PC-9 (cell line): Measurements from ENCODE around the gene DRICH1.
"Not testable (repeated sequence)": the region's sequence is repeated elsewhere in the genome, so short reads cannot be mapped to it uniquely, and the experiment has no call there.

Source experiments
- EZH2 ChIP-seq: fragments of 200-600 bp; sonication (generic); IDR thresholded peaks from 2 replicates; pipeline ENCODE4 v1.8.0; 2017; ENCODE audit warnings: antibody characterized with exemption, low read depth
- TF ChIP-seq, protein P1 (sequence below): fragments of 200-600 bp; sonication (generic); conservative IDR thresholded peaks from 2 replicates; pipeline ENCODE4 v1.6.1; 2017; ENCODE audit warnings: mixed run types, antibody characterized with exemption, mild to moderate bottlenecking, moderate library complexity

DNA sequence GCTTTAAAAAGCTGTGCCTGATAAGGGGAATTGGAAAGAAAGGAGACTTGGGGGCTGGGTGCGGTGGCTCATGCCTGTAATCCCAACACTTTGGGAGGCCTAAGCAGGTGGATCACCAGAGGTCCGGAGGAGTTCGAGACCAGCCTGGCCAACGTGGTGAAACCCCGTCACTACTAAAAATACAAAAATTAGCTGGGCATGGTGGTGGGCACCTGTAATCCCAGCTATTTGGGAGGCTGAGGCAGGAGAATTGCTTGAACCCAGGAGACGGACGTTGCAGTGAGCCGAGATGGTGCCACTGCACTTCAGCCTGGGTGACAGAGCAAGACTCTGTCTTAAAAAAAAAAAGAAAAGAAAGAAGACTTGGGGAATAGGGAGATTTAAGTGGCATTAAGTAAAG, 3.2 kb upstream of the DRICH1 start:
- TF ChIP-seq, protein P1, sequence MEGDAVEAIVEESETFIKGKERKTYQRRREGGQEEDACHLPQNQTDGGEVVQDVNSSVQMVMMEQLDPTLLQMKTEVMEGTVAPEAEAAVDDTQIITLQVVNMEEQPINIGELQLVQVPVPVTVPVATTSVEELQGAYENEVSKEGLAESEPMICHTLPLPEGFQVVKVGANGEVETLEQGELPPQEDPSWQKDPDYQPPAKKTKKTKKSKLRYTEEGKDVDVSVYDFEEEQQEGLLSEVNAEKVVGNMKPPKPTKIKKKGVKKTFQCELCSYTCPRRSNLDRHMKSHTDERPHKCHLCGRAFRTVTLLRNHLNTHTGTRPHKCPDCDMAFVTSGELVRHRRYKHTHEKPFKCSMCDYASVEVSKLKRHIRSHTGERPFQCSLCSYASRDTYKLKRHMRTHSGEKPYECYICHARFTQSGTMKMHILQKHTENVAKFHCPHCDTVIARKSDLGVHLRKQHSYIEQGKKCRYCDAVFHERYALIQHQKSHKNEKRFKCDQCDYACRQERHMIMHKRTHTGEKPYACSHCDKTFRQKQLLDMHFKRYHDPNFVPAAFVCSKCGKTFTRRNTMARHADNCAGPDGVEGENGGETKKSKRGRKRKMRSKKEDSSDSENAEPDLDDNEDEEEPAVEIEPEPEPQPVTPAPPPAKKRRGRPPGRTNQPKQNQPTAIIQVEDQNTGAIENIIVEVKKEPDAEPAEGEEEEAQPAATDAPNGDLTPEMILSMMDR, result not testable (repeated sequence)
- TF ChIP-seq EZH2, result not testable (repeated sequence)
